GM12864 (cell line): ENCODE measurements around the gene KCNK4.

ENCODE experiments used
- DNase-seq: peaks from one replicate; pipeline ENCODE4 v3.0.0-alpha.2; 2011; ENCODE audit warnings: low read depth
- H3K4me3 ChIP-seq: 2 replicates; pipeline ENCODE4 v1.5.1; 2011; ENCODE audit warnings: mild to moderate bottlenecking, low read depth, low read length, control low read depth
- CTCF ChIP-seq: IDR thresholded peaks from 2 replicates; pipeline ENCODE4 v1.5.1; 2011; ENCODE audit warnings: low read depth, mild to moderate bottlenecking, moderate library complexity, low read length, control low read depth, inconsistent platforms; ENCODE audit errors: missing control alignments

KCNK4 gene

GRCh38 chr11:64259533-64260067, 31.5 kb upstream of the KCNK4 start:
- H3K4me3 ChIP-seq = no peak overlapping the region
- no peak for TF ChIP-seq CTCF
- no peak for DNase-seq

- TF ChIP-seq CTCF = no peak
- no peak for DNase-seq
- no peak overlapping the region for H3K4me3 ChIP-seq
Observed at GRCh38 chr11:64260147-64260708, 30.9 kb upstream of the KCNK4 start.

GRCh38 chr11:64261556-64262080, 29.5 kb upstream of the KCNK4 start:
- no peak overlapping the region for H3K4me3 ChIP-seq
- no peak for DNase-seq
- no peak for TF ChIP-seq CTCF

- TF ChIP-seq CTCF = no peak
- H3K4me3 ChIP-seq = no peak overlapping the region
- no peak for DNase-seq
Observed at GRCh38 chr11:64262271-64263002, 28.7 kb upstream of the KCNK4 start.

GRCh38 chr11:64263021-64263946, 27.8 kb upstream of the KCNK4 start:
- no peak for TF ChIP-seq CTCF
- DNase-seq = no peak
- no peak overlapping the region for H3K4me3 ChIP-seq

GRCh38 chr11:64263947-64264317, 27.2 kb upstream of the KCNK4 start:
- no peak for TF ChIP-seq CTCF
- no peak overlapping the region for H3K4me3 ChIP-seq
- no peak for DNase-seq
